HepG2 (cell line): ENCODE data around the gene TMEM187. TPM values are rescaled to one million over a fixed set of nuclear protein-coding genes. Genes with fewer than 3 reads are reported as not detected.
A peak's percentile ranks its signal among the peaks of the same experiment; 100 is the strongest.

ENCODE experiments used
- AGO2 ChIP-seq: fragments of 200-400 bp; formaldehyde crosslinking; optimal IDR thresholded peaks from 2 replicates; pipeline ENCODE3; 2017; ENCODE audit warnings: mild to moderate bottlenecking, low read depth, low read length, moderate library complexity
- IRF2 ChIP-seq: IDR thresholded peaks from 2 replicates; pipeline ENCODE4 v1.6.1; 2018; ENCODE audit warnings: missing genetic modification reagents, missing compliant biosample characterization
- KDM4B ChIP-seq: sonication (generic); formaldehyde crosslinking; IDR thresholded peaks from 2 replicates; pipeline ENCODE4 v1.4.0; 2020; ENCODE audit warnings: missing genetic modification reagents
- MATR3 ChIP-seq: sonication (generic); formaldehyde crosslinking; IDR thresholded peaks from 2 replicates; pipeline ENCODE4 v1.4.0; 2020; ENCODE audit warnings: missing genetic modification reagents
- MXI1 ChIP-seq: IDR thresholded peaks from 3 replicates; pipeline ENCODE4 v1.6.1; 2012; ENCODE audit warnings: low read depth, low read length, inconsistent platforms, borderline replicate concordance
- NFE2L2 ChIP-seq: fragments of 150-350 bp; IDR thresholded peaks from 2 replicates; pipeline ENCODE4 v1.6.1; 2014; ENCODE audit warnings: low read length
- SAFB2 ChIP-seq: sonication (generic); formaldehyde crosslinking; IDR thresholded peaks from 2 replicates; pipeline ENCODE4 v1.5.1; 2020; ENCODE audit warnings: missing genetic modification reagents, low read depth, mild to moderate bottlenecking, borderline replicate concordance
- SALL1 ChIP-seq: sonication (generic); formaldehyde crosslinking; IDR thresholded peaks from 2 replicates; pipeline ENCODE4 v1.8.0; 2022; ENCODE audit warnings: mild to moderate bottlenecking, missing genetic modification reagents
- SNAPC2 ChIP-seq: sonication (generic); formaldehyde crosslinking; IDR thresholded peaks from 2 replicates; pipeline ENCODE4 v1.8.1; 2022; ENCODE audit warnings: mild to moderate bottlenecking, missing genetic modification reagents
- SRF ChIP-seq: IDR thresholded peaks from 2 replicates; pipeline ENCODE4 v1.6.1; 2011; ENCODE audit warnings: mild to moderate bottlenecking, low read depth, low read length, moderate library complexity
- SYNCRIP ChIP-seq: fragments of 200-400 bp; formaldehyde crosslinking; IDR thresholded peaks from 2 replicates; pipeline ENCODE4 v1.6.1; 2018; ENCODE audit warnings: mild to moderate bottlenecking, low read depth, low read length; ENCODE audit not compliant: insufficient read depth
- U2AF2 ChIP-seq: fragments of 200-400 bp; formaldehyde crosslinking; IDR thresholded peaks from 2 replicates; pipeline ENCODE4 v1.6.1; 2017; ENCODE audit warnings: low read depth, mild to moderate bottlenecking, low read length
- XRCC5 ChIP-seq: fragments of 200-400 bp; formaldehyde crosslinking; optimal IDR thresholded peaks from 2 replicates; pipeline ENCODE3; 2017; ENCODE audit warnings: mild to moderate bottlenecking, low read length
- YEATS4 ChIP-seq: sonication (generic); formaldehyde crosslinking; IDR thresholded peaks from 2 replicates; pipeline ENCODE4 v1.4.0; 2020; ENCODE audit warnings: missing genetic modification reagents, borderline replicate concordance
- ZBTB20 ChIP-seq: sonication (generic); formaldehyde crosslinking; IDR thresholded peaks from 2 replicates; pipeline ENCODE4 v1.8.1; 2023; ENCODE audit warnings: missing genetic modification reagents, low read depth, mild to moderate bottlenecking, borderline replicate concordance
- ZFY ChIP-seq: sonication (generic); formaldehyde crosslinking; IDR thresholded peaks from 2 replicates; pipeline ENCODE4 v1.4.0; 2020; ENCODE audit warnings: missing genetic modification reagents
- ZNF296 ChIP-seq: sonication (generic); formaldehyde crosslinking; conservative IDR thresholded peaks from 2 replicates; pipeline ENCODE4 v1.5.0; 2020; ENCODE audit warnings: mild to moderate bottlenecking, missing genetic modification reagents
- ZNF430 ChIP-seq: sonication (generic); formaldehyde crosslinking; IDR thresholded peaks from 2 replicates; pipeline ENCODE4 v1.9.0; 2021; ENCODE audit warnings: mild to moderate bottlenecking, missing genetic modification reagents
- ZNF569 ChIP-seq: sonication (generic); formaldehyde crosslinking; IDR thresholded peaks from 2 replicates; pipeline ENCODE4 v1.5.0; 2020; ENCODE audit warnings: mild to moderate bottlenecking, missing genetic modification reagents, moderate library complexity, borderline replicate concordance
- ZNF577 ChIP-seq: sonication (generic); formaldehyde crosslinking; IDR thresholded peaks from 2 replicates; pipeline ENCODE4 v1.4.0; 2020; ENCODE audit warnings: mild to moderate bottlenecking, low read depth, missing genetic modification reagents, borderline replicate concordance
- ZNF678 ChIP-seq: sonication (generic); formaldehyde crosslinking; IDR thresholded peaks from 2 replicates; pipeline ENCODE4 v1.4.0; 2020; ENCODE audit warnings: mild to moderate bottlenecking, missing genetic modification reagents
- ZNF761 ChIP-seq: sonication (generic); formaldehyde crosslinking; conservative IDR thresholded peaks from 2 replicates; pipeline ENCODE4 v1.4.0; 2020; ENCODE audit warnings: mild to moderate bottlenecking, missing genetic modification reagents
- polyA plus RNA-seq, 8 experiments: library from polyadenylated mRNA; depleted of rRNA in 3 of 8; stranded (reverse) in 7 of 8; unstranded in 1 of 8; fragments of >200 nt; fragmentation: Illumina TruSeq in 4 of 8; extraction: Trizol in 4 of 8; gene quantifications; 2 replicates each; pipeline versions ENCODE4 v1.2.1 to v1.2.3, GENCODE V29; 2011 to 2016; ENCODE audit warnings: low read depth in 4 of 8, missing spikeins in 1 of 8, mixed read lengths in 1 of 8; ENCODE audit not compliant: insufficient read depth in 1 of 8
- total RNA-seq, 5 experiments: library from RNA; depleted of rRNA; stranded (reverse); fragments of >200 nt; fragmentation: Illumina TruSeq; extraction: Trizol; gene quantifications; 2 replicates each; pipeline ENCODE4 v1.2.3, GENCODE V29; 2016; ENCODE audit warnings: low read depth in 1 of 5
- TF ChIP-seq, protein P1 (sequence below): sonication (generic); formaldehyde crosslinking; IDR thresholded peaks from 2 replicates; pipeline ENCODE4 v1.4.0; 2020; ENCODE audit warnings: mild to moderate bottlenecking, missing genetic modification reagents, borderline replicate concordance
- TF ChIP-seq, protein P2 (sequence below): sonication (generic); formaldehyde crosslinking; IDR thresholded peaks from 2 replicates; pipeline ENCODE4 v1.4.0; 2020; ENCODE audit warnings: mild to moderate bottlenecking, missing genetic modification reagents
- TF ChIP-seq, protein P3 (sequence below): sonication (generic); formaldehyde crosslinking; IDR thresholded peaks from 2 replicates; pipeline ENCODE4 v1.9.0; 2021; ENCODE audit warnings: missing genetic modification reagents, borderline replicate concordance
- TF ChIP-seq, protein P4 (sequence below): sonication (generic); formaldehyde crosslinking; IDR thresholded peaks from 2 replicates; pipeline ENCODE4 v1.8.0; 2022; ENCODE audit warnings: mild to moderate bottlenecking, missing genetic modification reagents, moderate library complexity
- TF ChIP-seq, protein P5 (sequence below): IDR thresholded peaks from 2 replicates; pipeline ENCODE4 v1.6.1; 2012; ENCODE audit warnings: inconsistent platforms

The TMEM187 gene
- total and polyA plus RNA-seq, 2 of the 13 experiments (the other 11 are each of a cell fraction or from before 2014, with no cell fraction given) = 2.2 to 6.2 TPM

DNA sequence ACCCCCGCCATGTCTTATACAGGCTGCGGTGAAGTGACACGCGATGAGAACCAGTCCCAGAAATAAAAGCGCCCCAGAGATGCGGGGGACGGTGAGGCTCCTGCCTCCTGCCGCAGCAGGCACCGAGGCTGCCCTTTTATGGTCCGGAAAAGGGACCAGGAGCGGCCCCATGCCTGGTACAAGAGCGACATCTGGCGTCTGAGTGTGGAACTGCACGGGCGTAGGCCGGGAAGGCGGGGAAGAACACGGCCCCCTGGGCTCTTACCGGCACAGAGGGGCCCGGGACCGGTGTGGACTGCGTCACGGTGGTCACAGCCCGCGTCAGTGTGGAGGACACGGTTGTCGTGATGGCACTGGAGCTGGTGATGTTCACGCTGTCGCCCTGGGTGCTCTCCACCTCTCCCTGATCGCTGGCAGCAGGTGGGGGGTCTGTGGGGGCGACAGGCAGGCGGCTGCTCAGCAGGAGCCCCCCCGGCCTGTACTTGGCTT is 19.2 kb upstream of the TMEM187 start (continued):
- peak; percentile 93 for TF ChIP-seq AGO2
- no peak for TF ChIP-seq NFE2L2
- no peak for TF ChIP-seq KDM4B (CRISPR knock-in tag)
- peak; percentile 36 for TF ChIP-seq XRCC5
- no peak for TF ChIP-seq ZFY (CRISPR knock-in tag)
- TF ChIP-seq IRF2 = no peak
- TF ChIP-seq, protein P1, sequence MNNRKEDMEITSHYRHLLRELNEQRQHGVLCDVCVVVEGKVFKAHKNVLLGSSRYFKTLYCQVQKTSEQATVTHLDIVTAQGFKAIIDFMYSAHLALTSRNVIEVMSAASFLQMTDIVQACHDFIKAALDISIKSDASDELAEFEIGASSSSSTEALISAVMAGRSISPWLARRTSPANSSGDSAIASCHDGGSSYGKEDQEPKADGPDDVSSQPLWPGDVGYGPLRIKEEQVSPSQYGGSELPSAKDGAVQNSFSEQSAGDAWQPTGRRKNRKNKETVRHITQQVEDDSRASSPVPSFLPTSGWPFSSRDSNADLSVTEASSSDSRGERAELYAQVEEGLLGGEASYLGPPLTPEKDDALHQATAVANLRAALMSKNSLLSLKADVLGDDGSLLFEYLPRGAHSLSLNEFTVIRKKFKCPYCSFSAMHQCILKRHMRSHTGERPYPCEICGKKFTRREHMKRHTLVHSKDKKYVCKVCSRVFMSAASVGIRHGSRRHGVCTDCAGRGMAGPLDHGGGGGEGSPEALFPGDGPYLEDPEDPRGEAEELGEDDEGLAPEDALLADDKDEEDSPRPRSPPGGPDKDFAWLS = no peak
- no peak for TF ChIP-seq ZNF577
- TF ChIP-seq, protein P2, sequence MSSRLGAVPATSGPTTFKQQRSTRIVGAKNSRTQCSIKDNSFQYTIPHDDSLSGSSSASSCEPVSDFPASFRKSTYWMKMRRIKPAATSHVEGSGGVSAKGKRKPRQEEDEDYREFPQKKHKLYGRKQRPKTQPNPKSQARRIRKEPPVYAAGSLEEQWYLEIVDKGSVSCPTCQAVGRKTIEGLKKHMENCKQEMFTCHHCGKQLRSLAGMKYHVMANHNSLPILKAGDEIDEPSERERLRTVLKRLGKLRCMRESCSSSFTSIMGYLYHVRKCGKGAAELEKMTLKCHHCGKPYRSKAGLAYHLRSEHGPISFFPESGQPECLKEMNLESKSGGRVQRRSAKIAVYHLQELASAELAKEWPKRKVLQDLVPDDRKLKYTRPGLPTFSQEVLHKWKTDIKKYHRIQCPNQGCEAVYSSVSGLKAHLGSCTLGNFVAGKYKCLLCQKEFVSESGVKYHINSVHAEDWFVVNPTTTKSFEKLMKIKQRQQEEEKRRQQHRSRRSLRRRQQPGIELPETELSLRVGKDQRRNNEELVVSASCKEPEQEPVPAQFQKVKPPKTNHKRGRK (CRISPR knock-in tag) = no peak
- TF ChIP-seq YEATS4 (CRISPR knock-in tag) = no peak
- no peak for TF ChIP-seq MATR3 (CRISPR knock-in tag)
- no peak for TF ChIP-seq MXI1
- no peak for TF ChIP-seq SALL1 (CRISPR knock-in tag)
- TF ChIP-seq SRF = peak; percentile 78; the same call in 1 of the 2 replicates
- no peak for TF ChIP-seq ZBTB20
- TF ChIP-seq ZNF761 = no peak
- TF ChIP-seq SYNCRIP = no peak
- TF ChIP-seq ZNF569 (CRISPR knock-in tag) = no peak
- TF ChIP-seq, protein P3, sequence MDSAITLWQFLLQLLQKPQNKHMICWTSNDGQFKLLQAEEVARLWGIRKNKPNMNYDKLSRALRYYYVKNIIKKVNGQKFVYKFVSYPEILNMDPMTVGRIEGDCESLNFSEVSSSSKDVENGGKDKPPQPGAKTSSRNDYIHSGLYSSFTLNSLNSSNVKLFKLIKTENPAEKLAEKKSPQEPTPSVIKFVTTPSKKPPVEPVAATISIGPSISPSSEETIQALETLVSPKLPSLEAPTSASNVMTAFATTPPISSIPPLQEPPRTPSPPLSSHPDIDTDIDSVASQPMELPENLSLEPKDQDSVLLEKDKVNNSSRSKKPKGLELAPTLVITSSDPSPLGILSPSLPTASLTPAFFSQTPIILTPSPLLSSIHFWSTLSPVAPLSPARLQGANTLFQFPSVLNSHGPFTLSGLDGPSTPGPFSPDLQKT (CRISPR knock-in tag) = no peak
- no peak for TF ChIP-seq ZNF678
- TF ChIP-seq, protein P4, sequence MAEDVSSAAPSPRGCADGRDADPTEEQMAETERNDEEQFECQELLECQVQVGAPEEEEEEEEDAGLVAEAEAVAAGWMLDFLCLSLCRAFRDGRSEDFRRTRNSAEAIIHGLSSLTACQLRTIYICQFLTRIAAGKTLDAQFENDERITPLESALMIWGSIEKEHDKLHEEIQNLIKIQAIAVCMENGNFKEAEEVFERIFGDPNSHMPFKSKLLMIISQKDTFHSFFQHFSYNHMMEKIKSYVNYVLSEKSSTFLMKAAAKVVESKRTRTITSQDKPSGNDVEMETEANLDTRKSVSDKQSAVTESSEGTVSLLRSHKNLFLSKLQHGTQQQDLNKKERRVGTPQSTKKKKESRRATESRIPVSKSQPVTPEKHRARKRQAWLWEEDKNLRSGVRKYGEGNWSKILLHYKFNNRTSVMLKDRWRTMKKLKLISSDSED (CRISPR knock-in tag) = no peak
- TF ChIP-seq U2AF2 = no peak
- TF ChIP-seq SNAPC2 (CRISPR knock-in tag) = no peak
- TF ChIP-seq ZNF296 = no peak
- no peak for TF ChIP-seq ZNF430
- TF ChIP-seq, protein P5, sequence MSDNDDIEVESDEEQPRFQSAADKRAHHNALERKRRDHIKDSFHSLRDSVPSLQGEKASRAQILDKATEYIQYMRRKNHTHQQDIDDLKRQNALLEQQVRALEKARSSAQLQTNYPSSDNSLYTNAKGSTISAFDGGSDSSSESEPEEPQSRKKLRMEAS = no peak
- TF ChIP-seq SAFB2 (CRISPR knock-in tag) = no peak
